GM21619 (cell line): ENCODE measurements around the gene IMMT.

ENCODE experiments used
- ATAC-seq: cut with Tn5 transposase; IDR thresholded peaks from one replicate; pipeline ENCODE4 v1.9.1; 2021; ENCODE audit not compliant: unreplicated experiment

IMMT gene

DNA sequence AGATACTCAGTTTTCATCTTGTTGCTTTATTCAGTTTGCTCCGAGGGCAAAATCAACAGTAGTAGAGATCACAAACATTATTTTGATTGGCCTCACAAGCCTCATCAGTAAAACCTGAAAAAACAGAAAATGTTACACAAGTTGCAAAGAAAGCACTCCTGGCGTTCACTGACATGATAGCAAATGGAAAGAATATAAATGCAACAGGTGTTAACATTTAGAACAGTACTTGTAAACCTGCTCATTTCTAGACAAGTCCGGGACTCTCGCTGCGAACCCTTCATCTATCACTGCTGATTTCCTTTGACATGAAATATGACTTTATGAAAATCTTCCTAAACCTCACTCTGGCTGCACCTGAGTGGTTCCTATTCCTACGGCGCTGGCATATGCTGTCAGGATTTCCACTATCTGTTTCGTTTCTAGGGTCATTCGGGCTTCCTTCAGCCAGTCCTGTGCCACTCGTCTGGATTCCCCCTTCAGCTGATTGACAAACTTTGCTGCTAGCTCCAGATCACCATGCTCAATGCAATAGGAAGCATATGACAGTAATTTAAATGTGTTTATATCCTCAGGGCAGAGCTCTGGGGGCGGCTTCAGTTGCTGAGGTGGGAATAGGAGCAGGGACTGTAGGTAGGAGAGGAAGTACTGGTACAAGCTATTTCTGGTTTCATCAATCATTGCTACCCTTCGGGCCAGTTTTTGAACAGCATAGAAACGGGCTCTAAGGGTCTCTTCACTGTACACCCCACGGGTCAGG lies 51.2 kb downstream of the IMMT start:
- no peak for ATAC-seq

DNA sequence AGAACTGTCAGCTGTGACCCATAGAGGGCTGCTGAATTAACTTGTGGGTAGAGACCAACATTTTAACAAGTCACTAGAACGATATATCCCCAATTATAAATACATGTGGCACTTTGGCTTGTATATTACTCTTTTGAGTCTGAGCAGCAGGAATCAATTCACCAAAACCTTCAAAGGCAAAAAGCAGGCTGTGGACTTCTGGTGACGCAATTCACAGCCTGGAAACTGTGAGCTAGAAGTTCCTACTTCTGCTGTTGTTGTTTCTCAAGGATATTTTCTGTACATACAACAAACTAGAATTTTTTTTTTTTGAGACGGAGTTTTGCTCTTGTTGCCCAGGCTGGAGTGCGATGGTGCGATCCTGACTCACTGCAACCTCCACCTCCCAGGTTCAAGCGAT lies 52.0 kb downstream of the IMMT start:
- no peak for ATAC-seq

DNA sequence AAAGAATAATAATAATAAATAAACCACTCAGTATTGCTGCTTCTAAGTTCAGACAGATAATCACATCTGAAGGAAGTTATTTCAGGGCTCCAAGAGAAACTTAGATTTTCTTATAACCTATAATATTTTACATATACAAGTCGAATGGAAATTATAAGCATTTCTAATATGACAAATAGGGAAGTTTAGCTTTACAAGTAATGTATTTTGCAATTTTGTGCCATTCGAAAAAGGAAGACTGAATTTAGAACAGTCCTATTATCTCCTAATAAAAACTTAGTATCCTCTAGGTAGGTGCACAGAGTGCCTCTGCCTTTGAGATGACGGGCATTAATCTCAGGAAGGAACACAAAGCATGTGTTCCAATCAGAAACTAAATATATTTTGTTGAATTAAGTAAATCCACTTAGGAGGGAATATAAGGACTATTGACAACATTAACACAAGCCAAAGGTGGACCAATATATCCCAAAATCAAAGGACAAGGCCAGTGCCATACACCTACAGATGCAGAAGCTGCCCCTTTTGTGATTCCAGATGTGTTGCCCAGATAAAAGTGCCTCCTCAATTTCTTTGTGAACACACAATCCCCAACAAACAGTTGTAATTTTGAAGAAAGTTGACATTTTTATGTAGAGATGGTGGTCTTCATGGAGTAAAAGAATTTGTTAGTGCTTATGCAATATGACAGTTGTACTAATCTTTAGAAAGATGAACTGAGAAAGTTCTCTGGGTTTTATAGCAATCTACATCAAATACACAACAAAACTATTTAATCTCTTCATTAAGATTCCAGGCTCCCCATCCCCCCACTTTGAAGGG lies 52.6 kb downstream of the IMMT start:
- no peak for ATAC-seq

DNA sequence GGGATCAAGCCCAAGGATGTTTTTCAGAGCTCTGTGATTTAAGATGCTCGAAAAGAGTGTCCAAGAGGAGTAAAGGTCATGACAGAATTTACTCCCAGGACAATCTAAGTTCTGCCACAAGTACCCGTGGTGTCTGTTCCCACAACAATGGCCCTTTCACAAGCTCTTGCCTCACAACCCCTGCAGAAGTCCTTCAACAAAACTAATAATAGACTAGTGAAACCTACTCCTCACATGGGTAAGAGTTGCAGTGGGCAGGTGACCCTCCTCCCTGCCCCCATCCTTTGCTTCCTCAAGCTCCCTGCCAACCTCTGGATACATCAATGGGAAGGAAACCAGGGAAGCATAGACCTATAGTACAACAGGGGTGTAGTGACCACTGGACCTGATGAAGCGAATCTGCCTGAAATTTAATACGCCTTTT lies 54.3 kb downstream of the IMMT start:
- no peak for ATAC-seq

DNA sequence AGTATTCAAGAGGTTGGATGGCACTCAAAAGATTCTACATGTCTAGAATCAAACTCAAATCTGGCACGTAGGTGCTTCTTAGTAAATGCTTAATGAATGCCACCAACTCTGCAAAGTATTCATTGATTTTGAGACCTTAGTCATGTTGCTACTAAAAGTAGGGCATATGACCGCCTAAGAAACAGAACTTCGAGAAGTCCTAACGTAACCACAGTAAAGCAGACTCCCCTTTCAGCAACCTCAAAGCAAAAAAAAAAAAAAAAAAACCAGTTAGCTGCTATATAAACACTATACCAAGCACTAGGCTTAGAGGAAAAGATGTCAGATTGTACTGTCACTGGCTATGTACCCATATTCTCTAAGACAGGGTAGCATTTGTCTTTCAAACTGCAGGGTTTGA lies 55.3 kb downstream of the IMMT start:
- no peak for ATAC-seq

DNA sequence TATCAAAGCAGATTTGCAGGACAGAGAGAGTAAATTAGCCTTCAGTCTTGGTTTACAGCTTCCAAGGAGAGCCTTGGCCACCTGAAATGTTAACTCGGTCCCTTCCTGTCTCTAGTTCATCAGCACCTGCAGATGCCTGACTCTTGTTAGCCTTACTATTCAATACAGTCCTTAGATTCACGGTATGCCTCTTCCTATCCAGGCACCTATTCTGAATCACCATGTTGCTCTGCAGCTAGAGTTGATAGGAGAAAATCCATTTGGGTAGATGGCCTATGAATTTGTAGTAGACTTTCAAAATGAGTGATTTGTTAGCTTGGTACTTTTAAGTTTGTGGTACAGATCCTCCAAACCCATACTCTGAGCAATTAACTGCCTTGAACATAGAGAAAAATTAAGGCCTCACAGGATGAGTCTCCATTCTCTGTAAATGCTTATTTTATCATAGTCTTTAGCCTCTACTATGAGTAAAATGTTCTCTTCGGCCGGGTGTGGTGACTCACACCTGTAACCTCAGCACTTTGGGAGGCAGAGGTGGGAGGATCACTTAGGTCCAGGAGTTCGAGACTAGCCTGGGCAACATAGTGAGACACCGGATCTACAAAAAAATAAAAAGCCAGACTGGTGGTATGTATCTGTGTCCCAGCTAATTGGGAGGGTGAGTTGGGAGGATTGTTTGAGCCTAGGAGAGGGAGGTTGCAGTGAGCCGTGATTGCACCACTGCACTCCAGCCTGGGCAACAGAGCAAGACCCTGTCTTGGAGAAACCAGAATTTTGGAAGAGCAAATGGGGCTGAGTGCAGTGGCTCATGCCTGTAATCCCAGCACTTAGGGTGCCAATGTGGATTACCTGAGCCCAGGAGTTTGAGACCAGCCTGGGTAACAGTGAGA lies 56.3 kb downstream of the IMMT start:
- no peak for ATAC-seq

DNA sequence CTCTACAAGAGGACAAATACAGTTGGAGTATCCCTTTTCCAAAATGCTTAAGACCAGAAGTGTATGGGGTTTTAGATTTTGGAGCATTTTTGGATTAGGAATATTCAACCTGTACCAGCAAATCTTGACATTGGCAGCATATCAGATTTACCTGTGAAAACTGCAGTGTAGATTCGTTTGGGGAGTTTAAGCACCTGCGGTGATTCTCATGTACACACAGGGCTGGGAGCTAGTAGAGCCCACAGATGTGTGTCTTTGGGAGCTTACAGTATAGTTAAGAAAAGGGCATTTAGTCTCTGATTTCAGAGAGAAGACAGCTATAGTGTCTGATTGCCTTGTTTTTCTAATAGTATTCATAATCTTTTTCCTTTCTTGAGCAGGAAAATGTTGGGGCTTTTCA lies 59.1 kb downstream of the IMMT start:
- ATAC-seq = no peak

DNA sequence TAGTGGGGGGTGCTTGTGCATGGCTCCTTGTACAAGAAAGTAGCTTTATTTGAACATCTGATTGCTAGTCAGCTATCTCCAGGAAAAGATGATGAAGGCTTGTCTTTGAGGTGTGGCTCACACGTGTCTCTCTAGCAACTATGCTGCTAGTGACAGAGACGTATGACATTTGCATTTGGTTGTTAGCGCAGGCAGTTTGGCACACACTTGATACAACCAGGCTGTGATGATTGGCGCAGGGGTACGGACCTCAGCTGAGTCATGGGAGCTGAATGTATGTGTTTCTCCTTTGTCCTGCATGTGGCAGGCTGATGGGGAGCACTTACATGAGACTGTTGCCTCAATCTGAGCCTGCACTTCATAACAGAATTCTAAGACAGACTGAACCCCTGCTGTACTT lies 59.6 kb downstream of the IMMT start:
- ATAC-seq = no peak

DNA sequence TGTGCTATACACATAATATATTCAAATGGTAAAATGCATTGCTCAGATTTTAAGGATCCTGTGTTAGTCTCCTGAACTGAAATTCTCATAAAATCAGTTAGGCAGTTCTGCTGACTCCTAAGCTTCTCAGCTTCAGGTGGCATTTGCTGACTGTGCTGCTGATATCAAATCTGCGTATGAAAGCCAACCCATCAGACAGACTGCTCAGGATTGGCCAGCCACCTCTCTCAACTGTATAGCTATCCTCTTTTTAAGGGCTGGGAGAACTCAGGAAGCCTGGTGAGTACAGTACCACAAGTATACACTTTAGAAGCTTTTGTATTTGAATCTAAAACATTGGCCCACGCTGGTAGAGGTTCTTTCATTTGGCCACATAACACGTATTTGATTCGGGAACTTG lies 60.6 kb downstream of the IMMT start:
- no peak for ATAC-seq

DNA sequence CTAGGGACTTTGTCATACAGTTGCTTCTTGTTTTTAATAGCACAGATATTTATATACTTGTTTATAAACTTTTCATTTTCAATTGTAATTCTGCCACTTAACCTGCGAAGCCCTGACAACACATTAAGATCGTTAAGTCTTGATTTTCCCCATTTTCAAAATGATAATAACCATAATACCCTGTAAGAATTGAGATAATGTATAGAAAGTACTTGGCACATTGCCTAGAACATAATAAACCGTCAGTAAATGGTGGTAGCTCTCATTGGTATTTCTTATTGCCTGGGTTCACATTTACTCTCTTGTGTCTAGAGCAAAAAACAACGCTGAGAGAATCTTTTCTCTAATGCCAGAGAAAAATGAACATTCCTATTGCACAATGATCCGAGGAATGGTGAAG lies 70.6 kb downstream of the IMMT start:
- ATAC-seq = no peak

DNA sequence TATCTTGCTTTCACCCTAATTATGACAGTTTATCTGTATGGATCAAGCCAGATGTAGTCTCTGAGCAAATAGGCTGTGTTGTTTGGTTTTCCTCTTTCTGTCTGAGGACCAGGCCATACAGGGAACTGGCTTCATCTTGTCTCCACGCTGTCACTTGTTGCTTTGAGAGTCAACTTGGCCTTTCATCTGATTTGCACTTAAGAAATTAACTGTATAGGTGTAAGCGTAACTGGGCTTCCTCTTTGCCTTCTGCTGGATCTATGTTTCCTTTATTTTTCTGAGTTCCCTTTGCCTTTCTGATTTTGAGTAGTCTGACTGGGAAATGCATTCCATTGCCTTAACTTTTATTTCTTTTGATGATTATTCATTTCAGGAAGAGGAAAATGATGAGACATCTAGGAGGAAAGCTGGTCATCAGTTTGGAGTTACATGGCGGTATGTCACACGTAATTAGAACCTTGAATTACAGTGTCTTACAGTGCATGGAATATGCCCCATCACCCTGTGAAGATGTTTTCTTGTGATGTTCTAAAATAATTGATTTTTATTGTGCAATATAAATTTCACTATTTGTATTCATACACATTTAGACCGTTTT lies 71.8 kb downstream of the IMMT start:
- no peak for ATAC-seq

DNA sequence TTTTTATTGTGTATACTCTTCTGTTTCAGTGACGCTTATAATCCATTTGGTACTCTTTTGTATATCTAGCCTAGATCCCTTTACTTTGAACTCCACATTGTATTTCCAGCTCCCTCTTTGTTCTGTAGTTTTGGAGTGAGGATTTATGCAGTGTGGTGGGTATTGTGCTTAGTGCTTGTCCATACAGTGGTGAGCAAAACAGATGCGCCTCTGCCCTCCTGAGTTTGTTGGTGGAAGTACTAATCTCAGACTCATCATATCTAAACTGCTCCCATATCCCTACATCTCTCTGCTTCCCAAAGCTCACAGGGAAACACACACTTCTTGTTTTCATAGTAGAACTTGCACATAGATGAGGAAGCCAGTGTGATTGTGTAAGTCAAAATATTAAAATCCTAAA lies 77.1 kb downstream of the IMMT start:
- ATAC-seq = no peak

DNA sequence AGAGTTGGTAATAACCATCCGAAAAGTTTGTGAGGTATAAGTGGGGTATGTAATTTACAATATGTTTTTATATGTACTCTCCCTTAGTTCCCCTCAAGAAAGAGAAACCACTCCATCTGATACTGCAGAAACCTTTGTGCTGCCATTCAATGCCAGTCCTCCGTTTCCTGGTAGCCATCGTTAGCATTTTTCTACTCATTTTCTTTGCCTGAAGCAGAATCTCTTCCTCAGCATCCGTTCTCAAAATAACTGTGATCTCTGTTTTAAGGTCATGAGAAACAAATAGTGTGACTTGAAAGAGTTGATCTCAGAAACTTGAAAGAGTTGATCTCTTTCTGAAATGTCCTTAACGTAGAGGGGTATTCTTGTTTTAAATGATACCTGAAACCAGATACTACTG lies 88.2 kb downstream of the IMMT start:
- no peak for ATAC-seq

DNA sequence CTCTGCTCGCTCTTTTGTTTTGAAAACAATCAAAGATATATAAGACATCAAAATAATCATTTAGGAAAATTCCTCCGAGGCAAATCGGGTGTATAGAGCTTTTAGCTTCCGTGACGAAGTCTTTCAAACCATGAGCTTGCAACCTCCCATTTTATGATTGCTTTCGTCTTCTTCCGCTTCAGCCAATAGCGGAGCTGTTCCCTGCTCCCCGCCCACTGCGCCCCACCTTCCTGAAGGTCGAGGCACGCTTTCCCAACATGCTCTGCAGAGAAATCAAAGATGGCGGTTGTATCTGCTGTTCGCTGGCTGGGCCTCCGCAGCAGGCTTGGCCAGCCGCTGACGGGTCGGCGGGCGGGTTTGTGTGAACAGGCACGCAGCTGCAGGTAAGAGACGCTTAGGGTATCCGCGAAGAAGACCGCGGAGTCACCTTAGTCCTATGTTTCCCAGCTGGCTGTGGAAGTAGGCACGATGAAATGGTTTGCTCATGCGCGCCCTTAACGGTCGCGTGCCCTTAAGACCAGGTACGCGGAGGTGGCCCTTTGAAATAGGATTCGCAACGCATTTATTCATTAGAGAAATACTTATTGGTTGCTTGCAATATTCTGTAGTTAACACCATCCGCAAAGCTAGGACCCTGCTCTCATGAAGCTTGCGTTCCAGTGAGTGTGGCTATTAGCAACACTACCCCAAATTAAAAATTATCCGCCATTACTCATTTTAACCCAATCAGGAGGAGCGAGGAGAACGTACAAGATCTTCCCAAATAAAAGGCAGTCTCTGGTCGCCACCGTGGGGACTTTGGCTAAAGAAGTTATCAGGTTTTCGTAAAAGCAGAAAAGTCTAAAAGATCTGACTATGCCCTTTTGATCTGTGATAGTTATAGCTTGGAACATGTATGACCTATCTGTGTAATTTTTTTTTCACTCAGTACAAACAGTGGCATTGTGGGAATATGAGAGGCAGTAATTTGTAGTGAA lies 89.0 kb downstream of the IMMT start, which contains the start of gene PTCD3:
TSS of gene PTCD3 (plus strand) at position 267 of the 977 bp plus-strand sequence. CDS start at position 280, 13 bp downstream.
- ATAC-seq = peak; percentile 86

DNA sequence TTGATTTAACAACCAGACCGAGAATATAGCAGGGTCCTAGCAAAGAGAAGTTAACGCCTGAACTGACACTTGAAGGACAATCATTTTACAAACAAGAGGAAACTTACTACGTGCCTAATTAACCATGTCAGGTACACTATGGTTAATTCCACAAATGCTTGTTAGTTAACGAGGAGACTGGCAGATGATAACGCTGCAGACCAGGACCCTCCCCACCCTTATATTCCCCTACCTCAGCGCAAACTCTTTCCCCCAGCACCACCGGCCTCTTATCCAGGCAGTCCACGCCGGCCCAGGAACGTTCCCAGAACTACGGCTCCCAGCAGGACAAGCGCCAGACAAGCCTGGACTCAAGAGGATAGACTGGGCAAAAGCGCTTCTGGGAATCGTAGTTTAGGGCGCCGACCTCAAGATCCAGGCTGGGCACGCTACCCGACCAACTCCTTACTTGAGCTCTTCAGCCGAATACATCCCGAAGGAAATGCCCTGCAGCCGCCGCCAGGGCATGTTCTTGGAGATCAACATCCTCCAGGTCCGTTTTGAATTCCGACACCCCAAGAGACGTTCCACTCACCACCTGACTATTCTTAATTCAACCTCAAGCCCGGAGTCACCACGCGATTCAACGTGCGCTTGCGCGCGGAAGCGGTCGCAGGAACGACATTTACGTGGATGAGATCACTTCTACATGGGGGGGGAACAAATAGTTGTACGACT lies 89.9 kb downstream of the IMMT start, which contains the start of gene POLR1A:
TSS of gene POLR1A (minus strand) at position 635 of the 717 bp plus-strand sequence. CDS start at position 525, 110 bp downstream.
- peak; percentile 66 for ATAC-seq

DNA sequence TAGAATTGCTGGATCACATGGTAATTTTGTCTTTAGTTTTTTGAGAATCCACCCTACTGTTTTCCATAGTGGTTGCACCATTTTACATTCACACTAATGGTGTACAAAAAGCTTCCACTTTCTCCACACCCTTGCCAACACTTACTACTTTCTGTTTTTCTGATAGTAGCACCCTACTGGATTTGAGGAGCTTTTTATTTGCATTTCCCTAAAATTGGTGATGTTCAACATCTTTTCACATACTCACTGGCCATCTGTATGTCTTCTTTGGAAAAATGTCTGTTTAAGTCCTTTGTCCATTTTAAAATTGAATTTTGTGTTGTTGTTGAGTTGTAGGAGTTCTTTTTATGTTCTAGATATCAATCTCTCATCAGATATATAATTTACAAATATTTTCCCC lies 93.1 kb downstream of the IMMT start:
- ATAC-seq = no peak

DNA sequence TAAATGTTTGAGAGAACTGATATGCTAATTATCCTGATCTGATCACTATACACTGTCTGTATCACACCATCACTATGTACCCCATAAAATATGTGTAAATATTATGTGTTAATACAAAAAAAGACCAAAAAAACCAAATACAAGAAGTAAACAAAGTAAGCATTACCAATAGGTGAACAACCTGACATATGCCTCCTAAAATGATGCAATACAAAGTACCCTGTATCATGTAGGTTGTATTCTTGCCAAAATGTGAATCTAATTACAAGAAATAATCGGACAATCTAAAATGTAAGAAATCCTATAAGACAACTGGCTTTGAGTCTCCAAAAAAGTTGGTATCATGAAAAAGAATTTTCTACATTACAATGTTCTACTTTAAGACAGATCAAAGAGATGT lies 97.3 kb downstream of the IMMT start:
- no peak for ATAC-seq

DNA sequence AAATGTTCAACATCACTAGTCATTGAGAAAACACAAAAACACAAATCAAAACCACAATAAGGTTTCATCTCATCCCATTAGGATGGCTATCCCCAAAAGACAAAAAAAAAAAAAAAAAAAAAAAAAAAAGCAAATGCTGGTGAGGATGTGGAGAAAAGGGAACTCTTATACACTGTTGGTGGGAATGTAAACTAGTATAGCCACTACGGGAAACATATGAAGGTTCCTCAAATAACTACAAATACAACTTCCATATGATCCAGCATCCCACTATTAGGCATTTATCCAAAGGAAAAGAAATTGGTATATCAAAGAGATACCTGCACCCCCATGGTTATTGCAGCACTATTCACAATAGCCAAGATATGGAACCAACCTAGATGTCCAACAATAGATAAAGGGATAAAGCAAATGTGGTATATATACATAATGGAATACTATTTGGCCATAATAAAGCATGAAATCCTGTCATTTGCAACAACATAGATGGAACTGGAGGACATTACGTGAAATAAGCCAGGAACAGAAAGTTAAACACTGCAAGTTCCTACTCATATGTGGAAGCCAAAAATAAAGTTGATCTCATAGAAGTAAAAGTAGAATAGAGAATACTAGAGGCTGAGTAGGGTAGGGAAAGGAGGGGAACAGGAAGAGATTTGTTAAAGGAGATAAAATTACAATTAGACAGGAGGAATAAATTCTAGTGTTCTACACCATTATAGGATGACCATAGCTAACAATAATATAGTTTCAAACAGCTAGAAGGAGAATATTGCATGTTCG lies 98.0 kb downstream of the IMMT start:
- ATAC-seq = no peak
